NCI-H524 (cell line): ENCODE data around the gene SIGLEC12.
"Not testable (repeated sequence)": the region's sequence is repeated elsewhere in the genome, so short reads cannot be mapped to it uniquely, and the experiment has no call there.

ENCODE experiments used
- DNase-seq, 2 experiments: peaks; one replicate each; lab custom pipeline; 2025; lab: John Stamatoyannopoulos, UW

The SIGLEC12 gene

DNA sequence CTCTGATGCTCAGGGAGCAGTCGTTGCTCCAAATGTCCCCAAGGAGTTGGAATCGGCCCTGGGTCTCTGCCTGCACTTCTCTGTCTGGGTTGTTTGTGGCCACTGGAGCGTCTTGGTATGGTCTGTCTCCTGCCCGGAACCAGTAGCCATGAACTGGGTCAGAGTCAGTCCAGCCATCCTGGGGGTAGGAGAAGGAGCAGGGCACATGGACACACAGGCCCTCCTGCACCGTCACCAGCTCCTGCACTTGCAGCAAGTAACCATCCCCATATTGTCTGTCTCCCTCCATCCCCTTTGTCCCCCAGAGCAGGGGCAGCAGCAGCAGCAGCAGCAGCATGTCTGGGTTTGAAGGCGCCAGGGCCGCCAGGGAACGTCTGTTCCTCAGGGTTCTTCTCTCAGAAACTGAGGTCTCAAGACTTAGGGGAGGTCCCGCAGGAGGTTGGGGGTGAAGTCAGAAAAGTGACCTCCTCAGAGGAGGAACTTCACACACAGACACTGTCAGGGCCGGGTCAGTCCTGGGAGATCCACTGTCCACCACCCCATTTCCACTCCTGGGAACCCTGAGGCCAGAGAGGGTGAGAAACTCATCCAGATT is 43.5 kb downstream of the SIGLEC12 start, which contains the start of gene SIGLEC8:
TSS of gene SIGLEC8 (minus strand) at position 404 of the 595 bp plus-strand sequence. CDS start at position 337, 67 bp downstream.
- DNase-seq: no peak

DNA sequence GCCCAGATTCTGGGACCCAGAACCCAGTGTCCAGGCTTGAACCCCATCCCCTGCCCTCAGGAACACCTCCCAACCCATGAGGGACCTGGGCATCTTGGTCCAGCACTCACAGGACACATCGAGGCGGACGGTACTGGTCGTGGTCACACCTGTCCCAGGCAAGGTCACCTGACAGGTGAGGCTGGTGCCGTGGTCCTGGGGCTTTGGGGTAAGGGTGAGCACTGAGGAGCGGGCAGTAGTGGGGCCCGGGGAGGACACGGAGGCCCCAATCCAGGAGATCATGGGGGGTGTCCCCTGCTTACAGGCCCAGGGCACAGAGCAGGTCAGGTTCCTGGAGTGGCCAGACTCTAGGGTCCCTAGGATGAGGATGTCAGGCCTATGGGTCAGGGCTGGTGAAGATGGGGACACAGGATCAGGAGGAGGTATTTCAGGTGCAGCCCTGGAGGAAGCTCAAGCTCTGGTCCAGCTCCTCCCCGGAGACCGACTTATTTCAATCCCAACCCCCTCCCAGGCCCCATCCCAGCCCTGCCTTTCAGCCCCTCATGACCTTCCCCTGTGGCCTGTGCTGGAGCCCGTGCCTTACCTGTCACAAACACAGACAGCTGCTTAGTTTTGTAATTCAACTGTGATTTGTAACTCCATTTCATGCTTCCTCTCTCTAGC is 44.1 kb downstream of the SIGLEC12 start:
- no peak for DNase-seq

DNA sequence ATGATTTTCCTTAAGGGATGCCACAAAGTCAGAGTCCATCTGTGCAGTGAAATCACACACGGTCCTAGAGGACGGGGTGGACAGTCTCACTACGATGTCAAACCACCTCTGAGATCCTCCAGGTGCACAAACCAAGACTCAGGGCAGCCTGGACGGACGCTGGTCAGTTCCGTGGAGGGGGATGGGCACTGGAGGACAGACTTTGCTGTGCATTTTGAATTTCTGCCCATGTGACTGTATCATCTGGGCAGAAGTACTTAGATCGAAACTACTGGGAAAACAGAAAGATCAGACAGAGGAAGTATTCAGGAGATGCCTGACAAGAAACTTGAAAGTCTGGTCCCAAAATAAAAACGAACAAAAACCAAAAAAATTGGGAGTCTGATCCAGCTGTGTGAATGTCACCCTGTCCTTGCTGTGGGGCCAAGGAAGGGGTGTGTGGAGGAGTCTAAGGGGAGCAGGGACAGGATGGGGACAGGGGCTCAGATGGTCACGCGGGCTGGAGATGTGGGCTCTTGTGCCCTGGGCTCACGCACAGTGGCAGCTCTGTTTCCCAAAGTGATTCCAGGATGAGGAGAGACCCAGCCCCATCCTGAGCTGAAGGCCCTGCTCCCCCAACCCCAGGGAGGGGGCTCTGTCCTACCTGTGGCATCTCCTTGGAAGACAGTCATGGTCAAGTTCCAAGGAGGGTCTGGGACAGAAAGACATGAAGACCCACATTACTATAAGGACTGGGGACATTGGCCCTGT is 44.9 kb downstream of the SIGLEC12 start:
- DNase-seq: no peak

DNA sequence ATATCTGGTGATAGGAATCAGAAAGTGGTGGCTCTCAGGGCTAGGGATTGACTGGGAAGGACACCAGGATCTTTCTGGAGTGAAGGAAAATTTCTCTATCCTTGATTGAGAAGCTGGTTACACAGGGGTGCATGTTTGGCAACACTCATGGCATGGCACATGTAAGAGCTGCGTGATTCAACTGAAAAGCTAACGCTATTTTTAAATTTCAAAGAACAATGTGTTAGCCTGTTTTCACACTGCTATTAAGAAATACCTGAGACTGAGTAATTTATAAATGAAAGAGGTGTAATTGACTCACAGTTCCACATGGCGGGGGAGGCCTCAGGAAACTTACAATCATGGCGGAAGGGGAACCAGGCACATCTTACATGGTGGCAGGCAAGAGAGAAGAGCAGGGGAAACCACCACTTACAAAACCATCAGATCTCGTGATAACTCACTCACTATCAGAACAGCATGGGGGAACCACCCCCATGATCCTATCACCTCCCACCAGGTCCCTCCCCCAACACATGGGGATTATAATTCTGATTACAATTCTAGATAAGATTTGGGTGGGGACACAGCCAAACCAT is 50.8 kb downstream of the SIGLEC12 start:
- DNase-seq: no peak

DNA sequence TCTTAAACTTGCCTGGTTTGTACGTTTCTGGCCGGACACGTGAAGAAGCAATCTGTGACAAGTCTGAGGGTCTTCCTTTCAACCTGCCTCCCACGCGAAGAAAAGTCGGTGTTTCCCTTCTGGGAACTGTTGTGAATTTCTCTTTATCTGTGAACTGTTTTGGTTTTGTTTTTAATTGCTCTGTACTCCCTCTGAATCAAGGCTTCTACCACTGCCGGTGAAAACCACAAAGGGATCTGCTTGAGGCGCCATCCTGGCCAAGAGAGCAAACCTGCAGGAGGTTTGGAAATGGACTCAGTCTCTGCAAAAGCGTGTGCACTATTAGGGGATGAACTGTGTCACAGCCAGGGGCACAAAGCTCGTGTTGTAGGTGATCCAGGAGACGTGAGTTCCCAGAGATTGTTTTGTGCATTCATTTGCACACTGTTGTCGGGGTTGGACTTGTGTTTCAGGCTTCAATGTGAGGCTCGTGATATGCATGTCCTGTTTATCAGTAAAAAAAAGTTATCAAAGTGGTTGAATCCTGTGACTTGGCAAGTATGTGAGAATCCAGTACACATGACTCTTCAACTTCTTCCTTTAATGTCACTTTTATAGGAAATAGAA is 53.1 kb downstream of the SIGLEC12 start:
- DNase-seq: no peak

DNA sequence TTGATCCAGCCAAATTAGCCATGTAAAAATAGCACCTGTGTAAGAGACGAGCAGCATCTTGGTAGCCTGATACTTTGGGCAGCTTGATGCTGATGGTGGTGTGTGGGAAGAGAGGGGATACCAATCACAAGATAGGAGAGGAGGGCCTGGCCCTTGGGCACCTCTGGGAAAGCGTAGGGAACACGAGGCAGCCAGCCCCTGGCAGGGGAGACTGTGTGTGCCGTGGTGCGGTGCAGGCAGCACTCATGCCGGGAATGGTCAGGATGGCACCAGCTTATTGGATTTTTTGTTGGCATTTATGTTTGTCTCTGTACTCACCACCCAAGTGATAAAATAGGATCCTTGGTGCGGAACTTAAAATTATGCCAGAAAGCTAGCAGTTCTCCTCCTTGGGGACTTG is 53.6 kb downstream of the SIGLEC12 start:
- no peak for DNase-seq

DNA sequence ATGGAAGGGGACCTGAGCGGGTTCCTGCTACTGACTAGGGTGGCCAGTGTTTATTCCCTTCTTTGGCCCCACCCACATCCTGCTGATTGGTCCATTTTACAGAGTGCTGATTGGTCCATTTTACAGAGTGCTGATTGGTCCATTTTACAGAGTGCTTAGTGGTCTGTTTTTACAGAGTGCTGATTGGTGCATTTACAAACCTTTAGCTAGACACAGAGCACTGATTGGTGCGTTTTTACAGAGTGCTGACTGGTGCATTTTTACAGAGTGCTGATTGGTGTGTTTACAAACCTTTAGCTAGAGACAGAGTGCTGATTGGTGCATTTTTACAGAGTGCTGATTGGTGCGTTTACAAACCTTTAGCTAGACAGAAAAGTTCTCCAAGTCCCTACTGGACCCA is 54.1 kb downstream of the SIGLEC12 start:
- DNase-seq: not testable (repeated sequence)

DNA sequence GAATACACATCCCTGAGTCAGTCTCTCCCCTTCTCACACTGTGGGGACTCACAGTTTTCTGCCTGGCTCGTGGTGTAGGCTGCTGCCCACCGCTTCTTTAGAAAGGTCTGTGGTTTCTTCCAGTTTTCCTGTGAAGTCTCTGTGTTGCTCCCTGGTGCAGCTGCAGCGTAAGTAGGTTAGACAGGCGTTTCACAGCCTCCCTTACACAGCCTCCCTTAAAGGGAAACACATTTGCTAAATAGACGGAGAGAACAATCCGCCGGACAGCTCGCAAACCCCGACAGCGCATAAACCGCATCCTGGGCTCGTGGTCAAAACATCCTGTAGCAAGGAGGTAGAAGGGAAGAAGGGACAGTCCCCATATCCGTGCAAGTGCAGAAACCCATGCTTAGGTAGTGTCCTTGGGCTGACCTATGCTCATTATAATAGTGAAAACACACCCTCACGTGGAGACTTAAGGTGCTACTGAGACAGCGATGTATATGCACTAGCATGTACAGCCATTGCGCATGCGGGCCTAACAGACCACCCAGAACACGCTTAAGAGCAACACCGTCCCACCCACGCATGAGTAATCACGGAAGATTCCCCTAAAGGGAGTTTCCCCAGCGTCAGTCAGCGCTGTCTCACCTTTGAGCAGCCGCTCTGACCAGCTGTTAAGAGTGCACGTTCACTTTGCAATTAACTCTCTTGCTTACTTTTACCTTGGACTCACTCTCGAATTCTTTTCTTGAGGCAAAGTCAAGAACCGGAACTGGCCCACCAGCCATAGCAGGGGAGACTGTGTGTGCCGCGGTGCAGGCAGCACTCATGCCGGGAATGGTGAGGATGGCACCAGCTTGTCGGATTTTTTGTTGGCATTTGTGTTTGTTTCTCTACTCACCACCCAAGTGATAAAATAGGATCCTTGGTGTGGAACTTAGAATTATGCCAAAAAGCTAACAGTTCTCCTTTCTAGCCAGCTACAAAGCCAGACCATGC is 59.9 kb downstream of the SIGLEC12 start:
- DNase-seq: no peak
